OCI-LY3 (cell line): ENCODE results near the gene NAT14.

Experiments
- CTCF ChIP-seq: fragments of 200-600, 300-600 bp; sonication (generic); IDR thresholded peaks from 2 replicates; pipeline ENCODE4 v1.5.1; 2014; ENCODE audit warnings: antibody characterized with exemption, low read length, low read depth
- EZH2phosphoT487 ChIP-seq: fragments of 200-600 bp; shearing (Covaris generic); IDR thresholded peaks from 2 replicates; pipeline ENCODE4 v1.6.1; 2018; ENCODE audit warnings: antibody characterized with exemption, mixed run types, low read depth

GRCh38 chr19:55473225-55474012, 11.6 kb upstream of the NAT14 start:
- no peak for TF ChIP-seq EZH2phosphoT487
- TF ChIP-seq CTCF: no peak
